ENCODE measurements around the gene OGDHL. TPM values are rescaled to one million over a fixed set of nuclear protein-coding genes. Genes with fewer than 3 reads are reported as not detected.

OGDHL gene
- total RNA-seq, 6 experiments from 2014 or later, result 0.05 to 0.19 (median 0.17) TPM; not detected in 1

GRCh38 chr10:49736564-49737113, 25.5 kb downstream of the OGDHL start:
- Mint-ChIP-seq H3K27ac (no peak overlapping the region), H3K27me3 (ENCODE audit: insufficient read depth) (peaks cover 35% of the 10 kb centered on the region), H3K4me3 (no peak overlapping the region), H3K36me3 (ENCODE audit: low read depth) (no peaks in the 10 kb centered on the region), H3K9me3 (no peaks in the 10 kb centered on the region), H3K4me1 (ENCODE audit: low read depth) (no peaks in the 10 kb centered on the region; the same call in 1 of the 2 replicates)
- no peak for TF ChIP-seq CTCF (IDR thresholded peaks at IDR 0.05)
- no peak for DNase-seq

GRCh38 chr10:49735848-49736563, 26.1 kb downstream of the OGDHL start:
- H3K4me1 Mint-ChIP-seq (ENCODE audit: low read depth), result no peaks in the 10 kb centered on the region; the same call in 1 of the 2 replicates
- H3K27ac Mint-ChIP-seq, result no peak overlapping the region
- DNase-seq, result no peak
- TF ChIP-seq CTCF (IDR thresholded peaks at IDR 0.05), result no peak
- H3K9me3 Mint-ChIP-seq, result no peaks in the 10 kb centered on the region
- no peaks in the 10 kb centered on the region for H3K36me3 Mint-ChIP-seq (ENCODE audit: low read depth)
- peaks cover 38% of the 10 kb centered on the region for H3K27me3 Mint-ChIP-seq (ENCODE audit: insufficient read depth)
- no peak overlapping the region for H3K4me3 Mint-ChIP-seq

GRCh38 chr10:49735161-49735560, 27.0 kb downstream of the OGDHL start:
- H3K4me1 Mint-ChIP-seq (ENCODE audit: low read depth), result no peaks in the 10 kb centered on the region; the same call in 1 of the 2 replicates
- no peak overlapping the region for H3K27ac Mint-ChIP-seq
- H3K4me3 Mint-ChIP-seq, result no peak overlapping the region
- no peaks in the 10 kb centered on the region for H3K9me3 Mint-ChIP-seq
- peaks cover 42% of the 10 kb centered on the region for H3K27me3 Mint-ChIP-seq (ENCODE audit: insufficient read depth)
- no peak for DNase-seq
- TF ChIP-seq CTCF (IDR thresholded peaks at IDR 0.05), result no peak
- no peaks in the 10 kb centered on the region for H3K36me3 Mint-ChIP-seq (ENCODE audit: low read depth)

DNA sequence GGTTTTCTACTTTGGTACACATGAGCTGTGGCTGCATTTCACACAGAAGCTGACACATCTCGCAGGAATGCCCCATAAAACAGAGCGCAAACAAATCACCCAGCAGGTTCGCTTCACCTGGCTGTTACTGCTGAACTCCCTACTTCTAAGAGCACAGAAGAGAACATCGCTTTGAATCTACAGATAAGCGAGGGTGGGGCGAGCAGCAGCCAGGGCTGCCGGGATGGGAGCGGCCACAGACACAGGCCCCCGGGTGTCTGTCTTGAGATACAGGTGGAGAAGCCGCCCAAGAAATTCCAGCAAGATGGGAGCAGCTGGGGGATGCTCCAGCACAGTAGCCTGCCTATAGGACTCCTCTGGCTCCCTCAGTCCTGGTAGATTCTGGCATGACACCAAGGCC, 27.4 kb downstream of the OGDHL start:
- TF ChIP-seq CTCF (IDR thresholded peaks at IDR 0.05), result no peak
- peaks cover 44% of the 10 kb centered on the region for H3K27me3 Mint-ChIP-seq (ENCODE audit: insufficient read depth)
- no peak overlapping the region for H3K4me3 Mint-ChIP-seq
- H3K9me3 Mint-ChIP-seq, result no peaks in the 10 kb centered on the region
- no peaks in the 10 kb centered on the region for H3K36me3 Mint-ChIP-seq (ENCODE audit: low read depth)
- no peaks in the 10 kb centered on the region; the same call in 1 of the 2 replicates for H3K4me1 Mint-ChIP-seq (ENCODE audit: low read depth)
- no peak for DNase-seq
- no peak overlapping the region for H3K27ac Mint-ChIP-seq

DNA sequence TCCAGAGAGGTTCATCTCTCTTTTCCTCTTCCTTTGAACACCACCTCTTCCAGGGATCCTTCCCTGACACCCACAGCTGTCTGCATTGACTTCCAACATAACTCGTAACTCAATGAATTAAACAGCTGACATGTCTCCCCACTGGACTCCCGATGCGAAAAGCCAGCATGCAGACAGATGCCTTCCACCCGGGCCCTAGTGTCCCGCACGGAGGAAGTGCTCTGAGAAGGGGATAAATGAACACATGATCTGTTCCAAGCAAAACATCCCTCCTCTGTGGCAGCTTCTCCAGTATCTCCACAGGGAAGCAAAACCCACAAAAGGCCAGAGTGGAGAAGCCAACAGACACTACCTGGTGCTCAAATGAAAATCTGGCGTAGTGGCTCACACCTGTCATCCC, 28.3 kb downstream of the OGDHL start:
- H3K27ac Mint-ChIP-seq, result no peak overlapping the region
- peaks cover 51% of the 10 kb centered on the region for H3K27me3 Mint-ChIP-seq (ENCODE audit: insufficient read depth)
- no peaks in the 10 kb centered on the region; the same call in 1 of the 2 replicates for H3K4me1 Mint-ChIP-seq (ENCODE audit: low read depth)
- H3K4me3 Mint-ChIP-seq, result no peak overlapping the region
- no peaks in the 10 kb centered on the region for H3K36me3 Mint-ChIP-seq (ENCODE audit: low read depth)
- TF ChIP-seq CTCF (IDR thresholded peaks at IDR 0.05), result no peak
- DNase-seq, result no peak
- no peaks in the 10 kb centered on the region for H3K9me3 Mint-ChIP-seq

Data from HFFc6 (cell line).